ENCODE data around the gene POP7. TPM values are rescaled to one million over a fixed set of nuclear protein-coding genes. Genes with fewer than 3 reads are reported as not detected.

Gene POP7
- total RNA-seq, 4 donors from 2014 or later: 39.8 to 76.3 (median 63.0) TPM

GRCh38 chr7:100726996-100727761 lies 21.3 kb downstream of the POP7 start:
- no peak for ATAC-seq
- Histone ChIP-seq H3K36me3 (no peaks in the 10 kb centered on the region), H3K27me3 (peaks cover 0 to 7% (median 4%) of the 10 kb centered on the region in 3 donors), H3K4me3 (no peak overlapping the region), H3K4me1 (no peaks in the 10 kb centered on the region), H3K27ac (no peak overlapping the region), H3K9me3 (no peaks in the 10 kb centered on the region)
- TF ChIP-seq POLR2A (IDR thresholded peaks at IDR 0.05) (no peak), CTCF (IDR thresholded peaks at IDR 0.05 in 4 of 5, conservative IDR thresholded peaks at IDR 0.05 in 1 of 5) (no peak)
- in situ Hi-C loops (cut with MboI; ENCODE audit: low sequenced_read_pairs in 4 of 4) (no loop called here), intact Hi-C loops (cut with DNase I; ENCODE audit: low total_unique reads) (loop anchor here (5.0 kb wide), 1 partner anchor 260 kb away; no protein-coding TSS in a partner anchor)
- no peak for DNase-seq

- ATAC-seq: no peak
- TF ChIP-seq CTCF (IDR thresholded peaks at IDR 0.05 in 4 of 5, conservative IDR thresholded peaks at IDR 0.05 in 1 of 5): no peak
- TF ChIP-seq POLR2A (IDR thresholded peaks at IDR 0.05): no peak
- no peak for DNase-seq
- Histone ChIP-seq H3K4me3 (no peak overlapping the region), H3K9me3 (no peaks in the 10 kb centered on the region), H3K36me3 (no peaks in the 10 kb centered on the region), H3K4me1 (no peaks in the 10 kb centered on the region), H3K27me3 (peaks cover 0 to 5% (median 4%) of the 10 kb centered on the region in 3 donors), H3K27ac (no peak overlapping the region)
- intact Hi-C loops (cut with DNase I; ENCODE audit: low total_unique reads): loop anchor here (5.0 kb wide), 1 partner anchor 261 kb away; no protein-coding TSS in a partner anchor
- in situ Hi-C loops (cut with MboI; ENCODE audit: low sequenced_read_pairs in 4 of 4): no loop called here
Observed at GRCh38 chr7:100728196-100728595, 22.3 kb downstream of the POP7 start.

GRCh38 chr7:100730136-100730800 lies 24.3 kb downstream of the POP7 start:
- no peak overlapping the region for H3K27ac ChIP-seq
- H3K4me3 ChIP-seq: no peak overlapping the region
- no peaks in the 10 kb centered on the region for H3K4me1 ChIP-seq
- no peak for ATAC-seq
- intact Hi-C loops (cut with DNase I; ENCODE audit: low total_unique reads): no loop called here
- H3K9me3 ChIP-seq: no peaks in the 10 kb centered on the region
- no peak for TF ChIP-seq CTCF (IDR thresholded peaks at IDR 0.05 in 4 of 5, conservative IDR thresholded peaks at IDR 0.05 in 1 of 5)
- TF ChIP-seq POLR2A (IDR thresholded peaks at IDR 0.05): no peak
- H3K27me3 ChIP-seq: peaks cover 0 to 5% (median 0%) of the 10 kb centered on the region in 3 donors
- in situ Hi-C loops (cut with MboI; ENCODE audit: low sequenced_read_pairs in 4 of 4): no loop called here
- DNase-seq: no peak
- no peaks in the 10 kb centered on the region for H3K36me3 ChIP-seq

GRCh38 chr7:100731937-100732636 lies 26.2 kb downstream of the POP7 start:
- Histone ChIP-seq H3K27me3 (peaks cover 0 to 5% (median 0%) of the 10 kb centered on the region in 3 donors), H3K4me1 (no peaks in the 10 kb centered on the region), H3K36me3 (no peaks in the 10 kb centered on the region), H3K4me3 (no peak overlapping the region), H3K27ac (no peak overlapping the region), H3K9me3 (no peaks in the 10 kb centered on the region)
- in situ Hi-C loops (cut with MboI; ENCODE audit: low sequenced_read_pairs in 4 of 4): no loop called here
- TF ChIP-seq CTCF (IDR thresholded peaks at IDR 0.05 in 4 of 5, conservative IDR thresholded peaks at IDR 0.05 in 1 of 5) (no peak), POLR2A (IDR thresholded peaks at IDR 0.05) (no peak)
- intact Hi-C loops (cut with DNase I; ENCODE audit: low total_unique reads): no loop called here
- ATAC-seq: no peak
- DNase-seq: no peak
